ENCODE data around the gene VPS50.

Gene VPS50

GRCh38 chr7:93390660-93391059 lies 158.5 kb downstream of the VPS50 start:
- no peak for TF ChIP-seq GABPA (IDR thresholded peaks at IDR 0.05; ENCODE audit: low read depth)
- TF ChIP-seq SPI1 (IDR thresholded peaks at IDR 0.05; ENCODE audit: borderline replicate concordance, low read depth): no peak
- no peak for TF ChIP-seq POLR2AphosphoS5 (IDR thresholded peaks at IDR 0.05; ENCODE audit: low read depth)
- TF ChIP-seq REST (IDR thresholded peaks at IDR 0.05; ENCODE audit: insufficient replicate concordance, low read depth): no peak
- TF ChIP-seq CTCF (IDR thresholded peaks at IDR 0.05; ENCODE audit: insufficient read depth, low read length): no peak
- Histone ChIP-seq H3K27ac (replicated peaks) (no peak overlapping the region), H3K27me3 (ENCODE audit: insufficient read depth, poor library complexity, severe bottlenecking) (no peaks in the 10 kb centered on the region), H3K4me3 (replicated peaks; ENCODE audit: insufficient read depth, low read length) (no peak overlapping the region)
- DNase-seq (ENCODE audit: low read depth in 1 of 2, low spot score in 1 of 2): no peak

- TF ChIP-seq POLR2AphosphoS5 (IDR thresholded peaks at IDR 0.05; ENCODE audit: low read depth) (no peak), SPI1 (IDR thresholded peaks at IDR 0.05; ENCODE audit: borderline replicate concordance, low read depth) (no peak)
- Histone ChIP-seq H3K27me3 (ENCODE audit: insufficient read depth, poor library complexity, severe bottlenecking) (no peaks in the 10 kb centered on the region), H3K4me3 (replicated peaks; ENCODE audit: insufficient read depth, low read length) (no peak overlapping the region), H3K27ac (replicated peaks) (no peak overlapping the region)
- DNase-seq (ENCODE audit: low read depth in 1 of 2, low spot score in 1 of 2): no peak
Observed at GRCh38 chr7:93392984-93393383, 160.8 kb downstream of the VPS50 start.

GRCh38 chr7:93399642-93400041 lies 167.5 kb downstream of the VPS50 start:
- H3K27me3 ChIP-seq (ENCODE audit: insufficient read depth, poor library complexity, severe bottlenecking): no peaks in the 10 kb centered on the region
- TF ChIP-seq CTCF (IDR thresholded peaks at IDR 0.05; ENCODE audit: insufficient read depth, low read length) (no peak), GABPA (IDR thresholded peaks at IDR 0.05; ENCODE audit: low read depth) (no peak), SPI1 (IDR thresholded peaks at IDR 0.05; ENCODE audit: borderline replicate concordance, low read depth) (no peak), REST (IDR thresholded peaks at IDR 0.05; ENCODE audit: insufficient replicate concordance, low read depth) (no peak), POLR2AphosphoS5 (IDR thresholded peaks at IDR 0.05; ENCODE audit: low read depth) (no peak)
- DNase-seq (ENCODE audit: low read depth in 1 of 2, low spot score in 1 of 2): no peak

GRCh38 chr7:93402944-93403343 lies 170.8 kb downstream of the VPS50 start:
- no peak overlapping the region for H3K4me3 ChIP-seq (replicated peaks; ENCODE audit: insufficient read depth, low read length)
- TF ChIP-seq REST (IDR thresholded peaks at IDR 0.05; ENCODE audit: insufficient replicate concordance, low read depth): no peak
- no peak for TF ChIP-seq POLR2AphosphoS5 (IDR thresholded peaks at IDR 0.05; ENCODE audit: low read depth)
- TF ChIP-seq CTCF (IDR thresholded peaks at IDR 0.05; ENCODE audit: insufficient read depth, low read length): no peak
- TF ChIP-seq GABPA (IDR thresholded peaks at IDR 0.05; ENCODE audit: low read depth): no peak
- no peak for TF ChIP-seq SPI1 (IDR thresholded peaks at IDR 0.05; ENCODE audit: borderline replicate concordance, low read depth)
- H3K27me3 ChIP-seq (ENCODE audit: insufficient read depth, poor library complexity, severe bottlenecking): no peaks in the 10 kb centered on the region
- H3K27ac ChIP-seq (replicated peaks): no peak overlapping the region
- no peak for DNase-seq (ENCODE audit: low read depth in 1 of 2, low spot score in 1 of 2)

More at GRCh38 chr7:93399642-93400041, 167.5 kb downstream of the VPS50 start:
- H3K4me3 ChIP-seq (replicated peaks; ENCODE audit: insufficient read depth, low read length): no peak overlapping the region
- no peak overlapping the region for H3K27ac ChIP-seq (replicated peaks)
